Measurements from ENCODE around the gene SNAPC1.

SNAPC1 gene, protein sequence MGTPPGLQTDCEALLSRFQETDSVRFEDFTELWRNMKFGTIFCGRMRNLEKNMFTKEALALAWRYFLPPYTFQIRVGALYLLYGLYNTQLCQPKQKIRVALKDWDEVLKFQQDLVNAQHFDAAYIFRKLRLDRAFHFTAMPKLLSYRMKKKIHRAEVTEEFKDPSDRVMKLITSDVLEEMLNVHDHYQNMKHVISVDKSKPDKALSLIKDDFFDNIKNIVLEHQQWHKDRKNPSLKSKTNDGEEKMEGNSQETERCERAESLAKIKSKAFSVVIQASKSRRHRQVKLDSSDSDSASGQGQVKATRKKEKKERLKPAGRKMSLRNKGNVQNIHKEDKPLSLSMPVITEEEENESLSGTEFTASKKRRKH

DNA sequence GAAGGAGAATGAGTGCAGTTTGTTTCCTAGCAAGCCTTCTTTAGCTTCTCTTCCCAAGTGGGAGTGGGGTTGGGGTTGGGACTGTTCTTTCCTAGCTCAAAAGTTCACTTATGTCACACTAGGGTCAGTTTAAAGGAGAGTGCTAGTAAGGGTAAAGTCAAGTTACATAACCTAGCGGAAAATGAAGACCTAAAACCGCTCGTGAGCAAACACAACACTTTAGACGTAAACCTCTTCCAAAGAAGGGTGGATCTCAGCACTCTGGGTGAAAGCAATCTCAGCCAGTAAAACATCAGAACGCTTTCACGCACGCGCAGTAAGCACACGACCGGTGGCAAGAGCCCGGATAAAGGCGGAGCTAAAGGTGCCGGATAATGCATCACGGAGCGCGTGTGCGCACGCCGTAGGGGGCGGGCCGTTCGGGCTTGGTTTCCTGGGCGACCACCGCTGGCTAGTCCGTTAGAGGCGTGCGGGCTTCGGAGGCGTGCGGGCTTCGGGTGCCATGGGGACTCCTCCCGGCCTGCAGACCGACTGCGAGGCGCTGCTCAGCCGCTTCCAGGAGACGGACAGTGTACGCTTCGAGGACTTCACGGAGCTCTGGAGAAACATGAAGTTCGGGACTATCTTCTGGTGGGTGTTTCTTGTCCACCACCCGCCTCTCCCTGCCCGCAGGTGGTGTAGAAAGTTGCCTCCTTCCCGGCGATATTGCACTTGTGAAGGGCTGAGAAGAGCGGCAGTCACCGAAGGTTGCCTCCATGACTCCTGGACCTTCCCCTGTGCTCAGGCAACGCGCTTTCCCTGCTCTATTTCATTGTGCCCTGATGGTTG, at the start of gene SNAPC1:
TSS of gene SNAPC1 (plus strand) at position 462 of the 828 bp plus-strand sequence. CDS start at position 503, 41 bp downstream.
- no peak for TF ChIP-seq ZNF274 (IDR thresholded peaks at IDR 0.05; ENCODE audit: low read depth, low read length)

DNA sequence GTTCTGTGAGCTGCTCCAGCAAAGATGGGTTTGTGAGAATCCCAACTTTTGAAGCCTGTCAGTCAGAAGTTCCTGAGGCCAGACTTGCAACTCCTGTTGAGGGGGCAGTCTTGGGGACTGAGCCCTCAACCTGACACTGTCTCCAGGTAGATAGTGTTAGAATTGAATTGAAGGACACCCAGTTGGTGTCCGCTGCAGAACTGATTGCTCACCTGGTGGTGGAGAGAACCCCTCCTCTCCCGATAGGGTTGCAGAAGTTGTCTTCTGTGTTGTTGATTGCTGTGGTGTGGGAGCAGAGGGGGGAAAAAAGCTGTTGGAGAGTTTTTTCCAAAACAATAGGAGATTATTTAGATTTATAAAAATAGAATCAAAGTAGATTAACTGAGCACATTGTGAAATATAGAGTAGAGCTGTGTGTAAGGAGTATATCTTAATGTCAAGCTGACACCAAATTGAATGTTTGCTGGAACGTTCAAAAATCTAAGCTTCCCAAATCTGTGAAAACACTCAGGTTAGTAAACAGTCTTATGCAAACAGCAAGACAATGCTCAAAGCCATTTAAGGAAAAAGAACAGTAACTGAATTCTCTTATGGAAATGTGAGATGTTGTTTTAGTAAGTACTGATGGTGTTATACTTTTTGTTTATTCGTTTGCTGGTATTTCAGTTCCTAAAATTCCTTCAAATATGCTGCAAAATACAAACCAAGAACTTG, 48.3 kb upstream of the SNAPC1 start:
- H3K4me3 ChIP-seq (ENCODE audit: low read length): no peak overlapping the region
- TF ChIP-seq ZNF274 (IDR thresholded peaks at IDR 0.05; ENCODE audit: low read depth, low read length): no peak

More for the DNA sequence above, at the start of gene SNAPC1:
- peak within 1 kb of the TSS; percentile 94 for H3K4me3 ChIP-seq (ENCODE audit: low read length)

DNA sequence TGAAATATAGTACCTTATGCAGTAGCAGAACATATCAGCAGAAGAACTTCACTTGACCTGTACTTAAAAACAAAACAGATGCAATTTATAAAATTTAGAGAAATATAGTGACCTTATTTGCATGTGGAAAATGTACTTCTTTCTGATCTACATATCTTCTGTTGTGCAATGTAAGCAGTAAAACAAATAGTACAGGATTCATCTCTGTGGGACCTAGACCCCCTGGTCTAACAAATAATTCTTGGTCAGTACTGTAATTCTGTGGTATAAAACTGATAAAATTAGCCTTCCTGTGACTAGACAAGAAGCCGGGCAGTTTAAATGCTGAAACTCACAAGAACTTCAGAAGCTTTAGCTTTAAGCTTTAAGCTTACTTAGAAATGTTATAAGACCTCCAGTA, 45.3 kb upstream of the SNAPC1 start:
- TF ChIP-seq ZNF274 (IDR thresholded peaks at IDR 0.05; ENCODE audit: low read depth, low read length): no peak
- H3K4me3 ChIP-seq (ENCODE audit: low read length): no peak overlapping the region

DNA sequence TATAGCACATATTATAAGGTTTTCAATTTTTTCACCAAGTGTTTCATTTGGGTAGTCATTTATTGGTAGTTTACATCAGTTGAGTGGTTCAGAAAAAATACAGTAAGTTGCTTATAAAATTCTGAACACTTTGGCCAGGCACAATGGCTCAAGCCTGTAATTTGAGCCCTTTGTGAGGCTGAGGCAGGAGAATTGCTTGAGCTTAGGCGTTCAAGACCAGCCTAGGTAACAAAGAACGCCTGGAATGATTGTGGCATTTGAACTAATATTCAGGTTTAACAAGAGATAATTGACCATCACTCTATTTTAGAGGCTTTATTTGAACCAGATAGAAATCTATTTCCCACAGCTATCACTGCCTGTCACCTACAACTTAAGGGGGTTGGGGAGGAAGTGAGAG, 44.2 kb upstream of the SNAPC1 start:
- H3K4me3 ChIP-seq (ENCODE audit: low read length): no peak overlapping the region
- no peak for TF ChIP-seq ZNF274 (IDR thresholded peaks at IDR 0.05; ENCODE audit: low read depth, low read length)

DNA sequence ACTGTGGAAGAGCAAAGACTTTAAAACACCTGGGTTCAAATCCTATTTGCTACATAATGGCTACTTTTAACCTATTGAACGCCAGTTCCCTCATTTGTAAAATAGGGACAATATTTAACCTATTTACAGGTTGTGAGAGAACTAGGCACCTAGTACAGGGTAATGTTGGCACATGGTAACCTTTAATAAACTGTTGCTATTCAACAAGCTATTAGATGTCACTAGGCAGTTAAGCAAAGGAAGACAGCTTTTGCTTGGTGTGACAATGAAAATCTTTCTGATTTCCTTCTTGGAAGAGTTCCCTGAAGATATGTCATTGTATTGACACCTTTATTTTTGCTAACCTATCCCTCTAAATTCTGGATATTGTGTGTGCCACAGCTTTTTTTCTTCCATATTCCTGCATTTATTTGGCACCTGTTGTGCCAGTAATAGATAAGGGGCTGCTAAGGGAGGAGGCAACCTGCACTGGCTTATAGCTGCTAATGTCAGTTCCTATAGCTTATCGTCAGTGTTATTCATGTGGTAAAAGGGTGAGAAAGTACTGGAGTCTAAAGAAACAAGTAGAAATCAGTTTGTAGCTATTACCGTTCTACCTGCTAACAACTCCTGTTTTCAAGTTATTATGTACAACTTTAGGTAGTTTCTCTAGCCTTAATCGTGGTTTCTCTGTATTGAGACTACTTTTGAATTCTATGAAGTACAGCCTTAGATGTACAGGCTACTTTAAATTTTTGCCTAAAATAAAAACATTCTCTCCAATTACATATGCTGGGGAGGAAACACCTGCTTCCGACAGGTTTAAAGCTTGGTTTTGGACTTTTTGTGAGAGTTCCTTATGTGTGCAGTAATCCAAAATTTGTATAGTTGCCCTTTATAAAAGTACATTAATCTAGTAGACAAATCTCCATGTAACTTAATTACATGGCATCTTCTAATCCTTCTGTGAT, 42.6 kb upstream of the SNAPC1 start:
- TF ChIP-seq ZNF274 (IDR thresholded peaks at IDR 0.05; ENCODE audit: low read depth, low read length): no peak
- H3K4me3 ChIP-seq (ENCODE audit: low read length): no peak overlapping the region

DNA sequence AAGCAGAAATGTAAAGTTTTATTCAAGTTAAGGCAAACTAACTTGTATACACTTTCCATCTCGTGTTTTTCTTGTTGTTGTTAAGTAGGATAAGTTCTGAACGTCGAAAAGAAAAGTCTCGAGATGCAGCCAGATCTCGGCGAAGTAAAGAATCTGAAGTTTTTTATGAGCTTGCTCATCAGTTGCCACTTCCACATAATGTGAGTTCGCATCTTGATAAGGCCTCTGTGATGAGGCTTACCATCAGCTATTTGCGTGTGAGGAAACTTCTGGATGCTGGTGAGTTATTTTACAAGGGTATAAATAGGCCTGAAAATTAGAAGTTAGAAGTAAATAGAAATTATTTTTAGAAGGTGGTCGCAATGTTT, 41.9 kb upstream of the SNAPC1 start:
- no peak for TF ChIP-seq ZNF274 (IDR thresholded peaks at IDR 0.05; ENCODE audit: low read depth, low read length)

DNA sequence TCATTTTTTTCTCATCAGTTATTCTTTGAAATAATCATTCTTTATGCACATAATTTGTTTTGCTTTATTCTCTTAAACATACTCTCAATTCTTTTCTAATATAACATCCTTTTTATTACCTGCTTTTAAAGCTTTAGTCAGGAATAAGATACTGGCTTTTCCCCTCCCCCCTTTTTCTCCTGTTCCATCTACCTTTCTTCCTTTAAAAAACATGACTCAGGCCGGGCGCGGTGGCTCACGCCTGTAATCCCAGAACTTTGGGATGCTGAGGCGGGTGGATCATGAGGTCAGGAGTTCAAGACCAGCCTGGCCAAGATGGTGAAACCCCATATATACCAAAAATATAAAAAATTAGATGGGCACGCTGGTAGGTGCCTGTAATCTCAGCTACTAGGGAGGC, 41.5 kb upstream of the SNAPC1 start:
- H3K4me3 ChIP-seq (ENCODE audit: low read length): no peak overlapping the region
- TF ChIP-seq ZNF274 (IDR thresholded peaks at IDR 0.05; ENCODE audit: low read depth, low read length): no peak

More for the DNA sequence above, 41.9 kb upstream of the SNAPC1 start:
- H3K4me3 ChIP-seq (ENCODE audit: low read length): no peak overlapping the region

DNA sequence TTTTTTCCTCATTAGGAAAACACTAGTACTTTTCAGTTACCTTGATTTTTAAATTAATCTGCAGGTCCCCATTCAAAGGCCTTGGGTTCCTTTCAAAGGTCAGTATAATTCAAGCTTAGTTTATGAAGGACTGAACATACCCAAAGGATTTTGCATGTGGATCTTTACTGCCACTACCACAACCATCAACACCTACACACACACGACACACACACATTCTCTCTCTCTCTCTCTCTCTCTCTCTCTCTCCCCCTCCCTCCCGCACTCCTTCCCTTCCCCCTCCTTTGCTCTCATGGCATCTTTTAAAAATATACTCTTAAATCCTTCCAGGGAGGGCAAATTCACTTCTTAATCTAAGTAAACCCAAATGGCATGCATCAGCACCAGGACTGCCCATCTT, 38.1 kb upstream of the SNAPC1 start:
- no peak for TF ChIP-seq ZNF274 (IDR thresholded peaks at IDR 0.05; ENCODE audit: low read depth, low read length)
- H3K4me3 ChIP-seq (ENCODE audit: low read length): no peak overlapping the region

DNA sequence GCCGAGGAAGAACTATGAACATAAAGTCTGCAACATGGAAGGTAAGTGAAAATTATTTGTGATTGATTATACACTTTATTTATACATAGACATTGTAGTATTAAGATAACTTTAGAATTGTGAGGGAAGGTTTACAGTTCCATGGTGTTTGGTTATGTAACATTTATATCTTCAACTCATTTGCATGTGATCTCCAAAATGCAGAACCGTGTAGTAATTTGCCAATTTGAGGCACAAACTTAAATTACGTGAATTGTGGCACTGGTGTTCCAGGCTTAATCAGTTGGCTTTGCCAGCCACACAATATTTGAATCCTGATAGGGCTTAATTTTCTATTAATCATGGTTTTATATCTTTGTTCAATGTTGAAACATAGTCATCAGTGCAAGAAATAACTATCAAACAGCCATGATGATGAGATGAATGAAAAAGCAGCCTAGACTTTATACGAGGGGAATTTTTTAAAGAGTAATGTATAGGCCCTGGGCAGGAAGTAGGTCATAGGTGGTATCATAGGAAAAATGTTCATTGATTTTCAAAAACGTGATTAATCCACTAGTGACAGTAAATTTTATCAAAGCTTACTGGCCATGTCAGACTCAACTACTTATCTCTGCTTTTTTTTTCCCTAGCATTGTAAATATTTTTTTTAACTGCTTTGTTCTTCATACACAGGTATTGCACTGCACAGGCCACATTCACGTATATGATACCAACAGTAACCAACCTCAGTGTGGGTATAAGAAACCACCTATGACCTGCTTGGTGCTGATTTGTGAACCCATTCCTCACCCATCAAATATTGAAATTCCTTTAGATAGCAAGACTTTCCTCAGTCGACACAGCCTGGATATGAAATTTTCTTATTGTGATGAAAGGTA, 35.2 kb upstream of the SNAPC1 start:
- no peak overlapping the region for H3K4me3 ChIP-seq (ENCODE audit: low read length)
- TF ChIP-seq ZNF274 (IDR thresholded peaks at IDR 0.05; ENCODE audit: low read depth, low read length): no peak

DNA sequence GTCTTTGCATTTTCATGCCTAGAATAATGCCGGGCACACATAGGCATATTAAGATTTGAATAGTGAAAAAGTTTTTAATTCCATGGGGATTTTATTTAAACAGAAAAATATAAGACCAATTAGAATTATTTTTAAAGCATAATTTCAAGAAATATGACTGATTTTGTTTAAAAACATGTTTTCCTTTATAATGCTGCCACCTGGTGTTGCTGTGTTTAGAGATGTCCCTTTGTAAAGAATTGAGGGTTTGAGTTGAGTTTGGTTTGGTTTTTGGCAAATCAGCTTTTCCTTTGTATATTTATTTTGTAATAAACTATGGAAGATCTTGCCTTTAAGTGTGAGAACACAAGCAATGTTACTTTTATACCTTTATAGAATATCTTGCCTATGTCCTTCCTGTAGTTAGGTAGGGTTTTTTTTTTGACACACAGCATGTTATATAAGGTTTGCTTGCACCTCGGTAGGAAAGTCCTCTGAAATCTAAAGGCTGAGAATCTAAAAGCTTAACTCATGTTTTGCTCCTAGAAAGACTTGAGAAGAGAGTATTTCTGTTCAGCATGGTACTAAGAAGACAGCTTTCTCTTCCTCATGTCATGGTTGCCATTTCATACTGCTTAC, 31.4 kb upstream of the SNAPC1 start:
- TF ChIP-seq ZNF274 (IDR thresholded peaks at IDR 0.05; ENCODE audit: low read depth, low read length): no peak
- no peak overlapping the region for H3K4me3 ChIP-seq (ENCODE audit: low read length)

DNA sequence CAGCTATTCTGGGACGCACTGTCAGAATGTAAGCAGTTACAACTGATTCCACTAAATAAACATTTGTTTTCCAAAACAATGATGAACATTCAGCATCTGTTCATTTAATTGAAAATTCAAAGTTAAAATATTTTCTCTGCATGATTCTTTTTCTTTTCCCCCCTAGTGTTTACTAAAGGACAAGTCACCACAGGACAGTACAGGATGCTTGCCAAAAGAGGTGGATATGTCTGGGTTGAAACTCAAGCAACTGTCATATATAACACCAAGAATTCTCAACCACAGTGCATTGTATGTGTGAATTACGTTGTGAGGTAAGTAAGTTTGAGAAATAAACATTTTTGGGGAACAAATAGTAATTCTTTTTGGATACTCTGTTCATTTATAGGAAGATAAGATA, 28.2 kb upstream of the SNAPC1 start:
- H3K4me3 ChIP-seq (ENCODE audit: low read length): no peak overlapping the region
- no peak for TF ChIP-seq ZNF274 (IDR thresholded peaks at IDR 0.05; ENCODE audit: low read depth, low read length)

DNA sequence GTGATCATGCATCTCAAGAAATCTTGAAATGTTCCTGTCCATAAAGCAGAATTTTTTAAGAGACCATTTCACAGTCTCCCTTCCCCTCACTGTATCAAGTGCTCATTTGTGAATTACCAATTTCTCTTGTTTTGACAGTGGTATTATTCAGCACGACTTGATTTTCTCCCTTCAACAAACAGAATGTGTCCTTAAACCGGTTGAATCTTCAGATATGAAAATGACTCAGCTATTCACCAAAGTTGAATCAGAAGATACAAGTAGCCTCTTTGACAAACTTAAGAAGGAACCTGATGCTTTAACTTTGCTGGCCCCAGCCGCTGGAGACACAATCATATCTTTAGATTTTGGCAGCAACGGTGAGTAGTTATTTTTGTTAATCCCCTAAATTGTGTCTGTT, 25.5 kb upstream of the SNAPC1 start:
- H3K4me3 ChIP-seq (ENCODE audit: low read length): no peak overlapping the region
- no peak for TF ChIP-seq ZNF274 (IDR thresholded peaks at IDR 0.05; ENCODE audit: low read depth, low read length)
